HG03280 (cell line): ENCODE results near the gene RNF112.
A peak's percentile ranks its signal among the peaks of the same experiment; 100 is the strongest.

Source experiments
- ATAC-seq: cut with Tn5 transposase; IDR thresholded peaks from one replicate; pipeline ENCODE4 v1.9.1; 2021; ENCODE audit warnings: mild to moderate bottlenecking, moderate library complexity; ENCODE audit not compliant: unreplicated experiment

The RNF112 gene

GRCh38 chr17:19410875-19411620 lies at the start of gene RNF112:
Gene RNF112, plus strand, starts transcription at chr17:19411232. Its CDS starts 177 bp downstream, at chr17:19411409.
- ATAC-seq = no peak

GRCh38 chr17:19361326-19361725 lies 49.7 kb upstream of the RNF112 start:
- no peak for ATAC-seq

DNA sequence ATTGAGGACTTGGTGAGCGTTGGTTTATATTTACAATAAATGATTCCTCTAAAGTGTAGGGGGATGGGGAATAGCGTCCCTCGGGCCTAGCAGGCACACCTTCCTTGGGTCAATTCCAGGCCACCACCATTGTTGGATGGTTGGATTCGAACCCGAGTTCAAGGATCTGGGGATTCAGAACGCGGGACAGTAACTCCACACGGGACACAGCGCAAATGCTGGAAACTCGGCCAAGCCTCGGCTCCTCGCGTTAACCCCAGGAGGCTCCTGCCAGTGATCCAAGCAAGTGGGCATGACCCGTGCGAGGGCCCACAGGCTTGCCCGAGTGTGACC lies 49.1 kb upstream of the RNF112 start:
- ATAC-seq = no peak

DNA sequence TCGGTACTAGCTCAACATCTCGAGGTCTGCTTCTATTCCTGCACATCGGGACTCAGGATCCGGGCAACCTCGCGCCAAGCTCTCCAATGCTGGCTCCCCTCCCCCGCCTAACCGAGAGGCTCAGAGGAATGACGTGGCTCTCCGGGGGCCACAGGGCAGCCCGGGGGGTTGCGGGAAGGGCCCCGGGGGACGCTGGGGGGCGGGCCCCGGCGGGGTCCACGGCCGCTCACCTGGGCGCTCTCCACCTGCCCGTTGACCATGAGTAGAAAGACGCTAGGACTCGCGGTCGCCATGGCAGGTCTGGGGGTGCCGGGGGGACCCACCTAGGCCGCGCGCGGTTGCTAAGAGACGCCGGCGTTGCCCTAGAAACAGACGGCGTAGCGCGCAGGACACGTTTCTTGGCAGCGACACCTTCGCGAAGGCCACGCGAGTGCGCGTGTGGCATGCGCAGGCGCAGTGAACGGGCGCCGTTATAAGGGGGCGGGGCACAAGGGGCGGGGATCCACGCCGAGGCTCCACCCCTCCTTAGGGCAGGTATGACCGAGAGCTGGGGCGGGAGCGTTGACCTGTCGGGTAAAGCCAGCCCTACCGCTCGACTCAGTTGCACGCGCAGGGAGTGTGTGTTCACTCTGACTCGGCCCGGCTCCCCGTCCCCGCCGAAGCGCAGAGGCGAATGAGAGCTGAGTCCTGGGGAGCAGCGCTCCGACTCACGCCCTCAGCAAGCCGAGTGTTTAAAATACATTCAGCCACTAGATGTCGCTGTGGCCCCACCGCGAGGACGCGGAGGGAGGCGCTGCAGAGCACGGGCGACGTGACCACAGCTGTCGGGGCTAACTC lies 48.5 kb upstream of the RNF112 start, which contains the start of gene B9D1:
TSS of gene B9D1 (minus strand) at position 447 of the 837 bp plus-strand sequence. CDS start at position 293, 154 bp downstream.
- ATAC-seq = peak; percentile 81

GRCh38 chr17:19363114-19363438 lies 48.0 kb upstream of the RNF112 start:
- no peak for ATAC-seq

DNA sequence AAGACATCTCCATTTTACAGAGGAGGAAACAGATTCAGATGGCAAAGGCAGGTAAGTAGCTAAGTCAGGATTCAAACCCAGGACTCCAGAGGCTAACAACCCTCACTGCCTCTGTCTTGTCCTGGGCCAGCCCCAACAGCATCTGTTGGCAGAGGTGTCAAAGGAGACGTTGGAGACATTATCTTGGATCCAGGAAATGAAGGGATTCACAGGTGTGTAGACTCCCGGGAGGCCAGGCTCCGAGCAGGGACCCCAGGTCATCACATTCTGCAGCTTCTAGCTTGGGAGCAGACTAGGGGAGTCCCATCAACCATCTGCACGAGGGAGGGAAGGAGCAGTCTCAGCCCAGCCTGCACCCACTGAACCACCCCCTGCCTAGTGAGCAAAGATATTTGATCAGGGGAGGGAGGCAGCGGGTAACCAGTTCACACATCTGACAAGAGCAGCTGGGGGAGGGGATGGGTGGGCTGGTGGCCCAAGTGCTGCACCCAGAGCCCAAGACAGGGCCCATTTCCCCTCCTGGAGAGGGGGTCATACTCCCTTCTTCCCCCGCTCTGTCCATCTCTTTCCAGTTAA lies 47.5 kb upstream of the RNF112 start:
- ATAC-seq = no peak

DNA sequence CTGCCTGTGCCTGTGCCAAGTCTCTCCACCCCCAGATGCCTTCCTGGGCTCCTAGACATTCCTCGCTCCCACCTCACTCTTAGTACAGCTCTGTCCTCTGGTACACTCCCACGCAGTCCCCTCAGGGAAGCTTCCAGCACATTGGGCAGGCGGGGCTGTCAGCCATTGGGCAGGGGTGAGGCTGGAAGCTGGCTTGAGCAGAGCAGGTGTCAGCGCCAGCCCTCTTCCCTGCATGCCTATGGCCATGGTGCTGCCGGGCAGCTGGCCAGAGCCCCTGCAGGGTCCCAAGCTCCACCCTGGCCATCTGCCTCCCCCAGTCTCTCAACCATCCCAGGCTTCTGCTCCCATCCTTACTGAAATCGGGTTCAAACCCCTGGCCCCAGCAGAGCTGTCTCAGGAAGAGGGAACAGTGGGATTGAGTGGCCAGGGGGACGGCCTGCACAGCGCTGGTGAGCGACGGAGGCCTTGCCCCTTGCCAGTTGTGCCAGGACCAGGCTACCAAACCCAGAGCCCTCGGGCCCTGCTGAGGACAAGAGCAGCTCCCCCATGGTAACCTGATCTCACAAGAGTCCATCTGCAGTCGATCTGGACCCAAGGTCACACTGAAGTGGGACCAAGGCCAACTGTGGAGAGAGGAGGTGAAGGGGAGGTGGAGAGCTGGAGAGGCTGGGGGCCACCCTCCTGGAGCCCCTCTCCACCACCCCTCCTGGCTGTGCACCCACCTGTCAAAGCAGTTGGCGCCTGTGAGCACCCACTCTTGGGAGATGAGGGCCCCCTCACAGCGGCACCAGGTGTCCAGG lies 46.1 kb upstream of the RNF112 start:
- ATAC-seq = no peak

DNA sequence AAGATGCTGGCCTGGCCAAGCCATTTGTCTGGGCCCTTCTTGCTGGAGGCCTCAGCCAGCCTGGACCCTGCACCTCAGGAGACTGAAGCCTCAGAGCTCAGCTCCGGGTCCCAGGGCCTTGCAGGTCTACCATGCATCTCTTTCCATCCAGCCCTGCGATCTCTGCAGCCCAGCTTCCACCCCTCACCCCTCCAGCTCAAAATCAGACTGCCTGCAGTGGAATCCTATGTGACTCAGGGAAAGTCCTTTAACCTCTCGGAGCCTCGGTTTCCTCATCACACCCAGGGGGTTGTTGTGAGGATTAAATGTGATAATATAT lies 45.6 kb upstream of the RNF112 start:
- no peak for ATAC-seq

DNA sequence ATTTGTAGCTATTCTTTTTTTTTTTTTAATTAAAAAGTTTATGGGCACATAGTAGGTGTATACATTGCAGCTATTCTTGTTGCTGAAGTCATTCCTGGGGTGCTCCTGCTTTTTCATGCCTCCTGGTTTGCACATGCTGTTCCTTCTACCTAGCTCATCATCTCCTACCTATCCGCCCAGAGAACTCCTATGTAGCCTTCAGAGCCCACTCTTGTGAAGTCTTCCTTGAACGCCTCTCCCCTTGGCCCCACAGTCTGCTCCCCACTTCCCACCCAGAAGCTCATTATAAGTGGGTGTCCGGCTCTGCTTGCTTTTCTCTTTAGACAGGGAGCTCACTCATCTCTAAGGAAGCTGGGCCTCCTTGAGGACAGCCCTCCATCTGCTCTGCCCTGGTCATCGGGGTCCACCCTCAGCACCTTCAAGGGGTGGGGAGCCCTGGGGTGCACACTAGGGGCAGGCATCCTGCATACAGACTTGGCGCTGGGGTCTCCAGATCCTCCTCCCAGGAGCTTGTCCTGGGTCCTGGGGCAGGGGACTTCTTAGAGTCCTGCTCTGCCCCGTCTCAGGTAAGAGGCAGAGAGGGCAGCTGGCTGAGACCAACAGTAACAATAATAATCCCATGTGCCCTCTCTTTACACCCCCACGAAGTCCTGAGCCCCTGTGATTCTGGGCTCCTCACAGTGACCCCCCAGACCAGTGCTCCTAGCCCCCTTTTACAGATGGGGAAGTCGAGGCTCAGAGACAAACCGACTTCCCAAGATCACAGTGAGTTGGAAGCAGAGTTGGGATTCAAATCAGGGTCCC lies 45.0 kb upstream of the RNF112 start:
- no peak for ATAC-seq

- no peak for ATAC-seq
Observed at GRCh38 chr17:19366637-19366972, 44.4 kb upstream of the RNF112 start.

GRCh38 chr17:19368229-19368628 lies 42.8 kb upstream of the RNF112 start:
- no peak for ATAC-seq

DNA sequence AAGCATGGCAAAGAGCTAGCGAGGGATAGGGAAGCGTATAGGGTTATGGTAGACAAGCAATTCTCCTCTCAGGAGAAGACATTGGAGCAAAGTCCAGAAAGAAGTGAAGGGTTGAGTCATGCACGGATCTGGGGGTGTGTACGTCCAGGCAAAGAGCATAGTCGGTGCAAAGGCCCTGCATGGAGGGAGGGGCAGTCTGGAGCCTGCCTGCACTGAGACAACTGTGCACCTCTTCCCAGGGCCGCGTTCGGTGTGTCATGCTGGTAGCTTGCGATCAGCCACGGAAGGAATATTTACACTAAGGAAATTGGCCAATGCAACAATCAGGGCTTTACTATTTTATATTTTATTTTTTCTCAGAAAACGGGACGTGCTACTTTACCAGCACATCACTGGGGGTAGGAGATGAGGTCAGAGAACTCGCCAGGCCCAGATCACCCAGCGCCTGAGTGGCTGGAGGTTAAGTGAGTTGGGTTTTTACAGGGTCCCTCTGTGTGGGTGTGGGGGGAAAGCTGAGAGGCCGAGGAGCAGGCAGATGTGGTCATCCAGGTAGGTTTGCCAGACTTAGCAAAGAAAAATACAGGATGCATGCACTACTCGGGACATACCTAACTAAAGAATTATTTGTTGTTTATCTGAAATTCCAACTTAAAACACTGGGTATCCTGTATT lies 41.8 kb upstream of the RNF112 start:
- ATAC-seq = no peak

DNA sequence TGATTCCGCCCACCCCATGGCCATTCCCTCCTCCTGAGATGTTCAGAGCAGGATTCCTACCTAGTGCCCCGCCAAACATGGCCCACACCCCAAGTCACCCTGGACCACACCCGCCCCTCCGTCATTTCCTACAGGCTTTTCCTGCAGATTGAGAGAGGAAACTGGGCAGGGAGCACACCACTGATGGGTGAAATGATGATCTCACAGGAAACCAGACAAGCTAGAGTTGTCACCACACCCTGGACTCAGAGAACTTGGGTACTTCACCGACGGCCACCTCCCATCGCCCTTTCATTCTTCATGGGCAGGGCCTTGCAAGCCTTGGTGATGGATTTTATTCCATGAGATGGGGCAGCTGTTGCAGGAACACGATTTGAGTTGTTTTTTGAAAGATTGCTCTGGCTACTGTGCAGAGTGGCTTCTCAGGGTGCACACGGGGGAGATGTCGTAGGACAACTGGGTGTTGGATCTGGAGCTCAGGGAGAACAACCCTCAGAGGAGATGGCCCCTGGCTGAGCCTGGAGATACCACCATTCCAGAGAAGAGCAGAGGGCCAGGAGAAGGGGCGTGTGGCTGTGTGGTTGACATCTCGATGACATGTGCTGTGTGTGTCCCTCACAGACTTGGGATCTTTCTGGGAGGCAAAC lies 41.1 kb upstream of the RNF112 start:
- ATAC-seq = no peak

GRCh38 chr17:19370493-19370960 lies 40.5 kb upstream of the RNF112 start:
- ATAC-seq = no peak

DNA sequence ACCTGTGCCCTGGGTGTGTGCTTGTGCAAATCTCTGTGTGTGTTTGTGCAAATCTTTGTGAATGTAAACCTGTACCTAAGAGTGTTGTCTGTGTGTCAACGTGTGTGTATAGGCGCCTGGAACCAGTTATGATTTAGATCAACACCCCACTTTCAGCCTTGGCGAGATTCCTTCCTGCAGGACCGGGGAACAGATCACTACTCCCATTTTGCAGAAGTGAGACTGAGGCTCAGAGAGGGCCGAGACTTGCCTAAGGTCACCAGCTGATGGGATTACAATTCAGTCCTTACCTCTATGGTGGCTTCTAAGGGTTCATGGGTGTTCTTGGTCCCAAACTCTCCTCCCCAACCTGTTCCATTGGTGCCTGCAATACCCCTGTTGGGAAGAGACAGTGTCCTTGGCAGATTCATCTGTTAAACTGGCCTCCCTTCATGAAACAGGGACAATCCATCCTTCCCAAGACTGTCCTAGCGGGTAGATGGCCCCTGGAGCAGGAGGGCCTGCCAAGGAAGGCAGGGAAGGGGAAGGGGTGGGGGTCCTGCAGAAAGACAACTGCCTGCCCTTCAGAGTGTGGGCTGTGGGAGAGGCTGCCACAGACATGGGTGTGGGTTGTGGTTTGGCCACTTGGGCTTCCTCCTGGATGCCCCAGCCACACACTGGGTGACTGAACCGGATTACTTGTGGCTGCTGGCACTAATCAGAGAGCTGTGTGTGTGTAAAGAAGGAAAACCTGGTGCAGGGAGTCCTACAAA lies 39.6 kb upstream of the RNF112 start:
- no peak for ATAC-seq

GRCh38 chr17:19372011-19372370 lies 39.0 kb upstream of the RNF112 start:
- no peak for ATAC-seq

- ATAC-seq = no peak
Observed at GRCh38 chr17:19372439-19372838, 38.6 kb upstream of the RNF112 start.

- ATAC-seq = no peak
Observed at GRCh38 chr17:19372866-19373504, 38.0 kb upstream of the RNF112 start.
